ENCODE data around the gene HECTD1.

- TF ChIP-seq SP7 (tag by site-specific recombination; IDR thresholded peaks at IDR 0.05) (peak; percentile 70), CTCF (tag by site-specific recombination; IDR thresholded peaks at IDR 0.05) (no peak), ZNF138 (tag by site-specific recombination; IDR thresholded peaks at IDR 0.05; ENCODE audit: borderline replicate concordance) (no peak), IKZF3 (tag by site-specific recombination; IDR thresholded peaks at IDR 0.05) (peak; percentile 55; the same call in 1 of the 2 replicates), ZBTB10 (tag by site-specific recombination; IDR thresholded peaks at IDR 0.05) (no peak), BCL11B (tag by site-specific recombination; IDR thresholded peaks at IDR 0.05; ENCODE audit: low read depth) (no peak), ZNF747 (tag by site-specific recombination; IDR thresholded peaks at IDR 0.05) (no peak), REST (tag by site-specific recombination; IDR thresholded peaks at IDR 0.05) (no peak), ZFP41 (tag by site-specific recombination; IDR thresholded peaks at IDR 0.05; ENCODE audit: borderline replicate concordance) (no peak)
Observed at GRCh38 chr14:31229638-31230572, 22.3 kb upstream of the HECTD1 start.
